Measurements from ENCODE around the gene CCT6B.

Gene CCT6B

GRCh38 chr17:34886831-34887230 lies 74.4 kb downstream of the CCT6B start:
- no peak for DNase-seq (ENCODE audit: low read depth, low spot score)

- DNase-seq (ENCODE audit: low read depth, low spot score) = no peak
Observed at GRCh38 chr17:34885076-34885475, 76.2 kb downstream of the CCT6B start.

GRCh38 chr17:34884597-34884996 lies 76.7 kb downstream of the CCT6B start:
- no peak for DNase-seq (ENCODE audit: low read depth, low spot score)

- DNase-seq (ENCODE audit: low read depth, low spot score) = no peak
Observed at GRCh38 chr17:34883106-34884000, 77.9 kb downstream of the CCT6B start.

GRCh38 chr17:34879146-34879545 lies 82.1 kb downstream of the CCT6B start:
- DNase-seq (ENCODE audit: low read depth, low spot score) = no peak

Data from activated CD4-positive, CD25-positive, alpha-beta regulatory T cell treated with anti-CD3 and anti-CD28 coated beads, Interleukin-2, amount 50 U/mL, for 16 hours (primary cell).